GM19025 (cell line): ENCODE measurements around the gene FOXO6.

Source experiments
- ATAC-seq: cut with Tn5 transposase; IDR thresholded peaks from one replicate; pipeline ENCODE4 v1.9.1; 2021; ENCODE audit warnings: mild to moderate bottlenecking, low read depth, moderate library complexity; ENCODE audit not compliant: unreplicated experiment

The FOXO6 gene

DNA sequence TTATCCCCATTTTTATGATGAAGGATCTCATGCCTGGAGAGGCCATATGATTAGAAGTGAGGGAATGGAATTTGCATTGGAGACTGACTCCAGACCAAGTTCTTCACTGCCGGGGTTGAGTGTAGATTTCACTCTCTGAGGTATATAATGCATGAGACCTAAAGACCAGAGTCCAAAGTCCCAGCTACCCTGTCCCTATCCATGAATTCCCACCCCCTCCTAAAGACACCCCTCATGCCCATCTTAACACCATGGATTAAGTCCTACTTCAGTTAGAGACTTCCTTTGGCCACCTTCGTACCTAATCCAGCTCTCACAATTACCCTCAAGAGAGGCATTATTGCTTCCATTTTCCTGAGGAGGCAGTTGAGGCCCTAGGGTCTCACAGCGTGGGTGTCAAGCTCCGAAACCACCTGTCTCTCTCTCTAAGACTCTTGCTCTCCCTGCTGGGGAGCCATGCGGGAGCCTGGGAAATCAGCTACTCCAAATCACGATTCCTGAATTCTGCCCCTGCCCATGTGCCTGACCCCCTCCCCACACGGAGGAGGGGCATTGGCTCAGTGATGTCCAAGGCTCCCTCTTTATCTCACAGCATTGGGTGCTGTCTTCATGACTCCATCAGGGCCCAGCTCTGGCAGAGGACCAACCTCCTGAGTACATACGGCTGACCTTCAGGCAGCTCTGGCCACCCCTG, 11.7 kb upstream of the FOXO6 start:
- ATAC-seq: no peak

DNA sequence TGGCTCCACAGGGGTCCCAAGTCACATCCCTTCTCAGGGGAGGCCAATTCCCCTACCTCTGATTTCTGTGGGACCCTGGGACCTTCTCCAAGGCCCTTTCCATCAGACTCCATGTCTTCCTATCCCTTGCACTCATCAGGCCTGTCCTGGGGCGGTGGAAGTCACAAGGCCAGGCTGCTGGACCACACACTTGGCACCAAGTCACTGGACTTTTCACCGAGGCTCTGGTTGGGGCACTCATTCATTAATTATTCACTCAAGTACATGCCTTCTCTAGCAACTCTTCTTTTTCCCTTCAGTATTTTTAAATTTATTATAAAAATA, 11.2 kb upstream of the FOXO6 start:
- no peak for ATAC-seq

DNA sequence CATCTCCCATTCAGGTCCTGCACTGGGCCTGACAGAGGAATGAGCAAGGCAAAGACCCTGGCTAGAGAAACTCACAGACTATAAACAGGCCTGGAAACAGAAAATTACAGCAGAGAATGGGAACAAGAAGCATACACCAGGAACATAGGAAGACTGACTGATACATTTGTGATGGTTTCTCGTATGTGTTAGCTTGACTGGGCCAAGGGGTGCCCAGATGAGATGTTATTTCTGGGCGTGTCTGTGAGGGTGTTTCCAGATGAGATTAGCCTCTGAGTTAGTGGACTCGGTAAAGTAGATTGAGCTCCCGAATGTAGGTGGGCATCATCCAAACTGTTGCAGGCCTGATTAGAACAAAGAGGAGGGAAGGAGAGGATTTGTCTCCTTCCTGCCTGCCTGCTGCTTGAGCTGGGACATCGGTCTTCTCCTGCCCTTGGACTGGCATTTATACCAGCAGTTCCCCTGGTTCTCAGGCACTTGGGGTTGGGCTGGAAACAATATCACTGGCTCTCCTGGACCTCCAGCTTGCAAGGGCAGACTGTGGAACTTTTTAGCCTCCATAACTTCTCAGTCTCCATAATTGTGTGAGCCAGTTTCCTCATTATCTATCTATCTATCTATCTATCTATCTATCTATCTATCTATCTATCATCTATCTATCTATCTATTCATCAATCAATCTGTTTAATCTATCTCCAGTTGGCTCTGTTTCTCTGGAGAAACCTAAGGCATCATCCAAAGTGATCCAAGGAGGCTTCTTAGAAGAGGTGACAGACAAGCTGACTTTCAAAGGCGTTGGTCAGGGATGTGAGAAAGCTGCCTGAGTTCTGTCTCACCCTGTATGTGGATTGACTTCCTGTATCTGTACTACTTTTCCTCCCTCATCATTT, 9.7 kb upstream of the FOXO6 start:
- ATAC-seq: no peak

DNA sequence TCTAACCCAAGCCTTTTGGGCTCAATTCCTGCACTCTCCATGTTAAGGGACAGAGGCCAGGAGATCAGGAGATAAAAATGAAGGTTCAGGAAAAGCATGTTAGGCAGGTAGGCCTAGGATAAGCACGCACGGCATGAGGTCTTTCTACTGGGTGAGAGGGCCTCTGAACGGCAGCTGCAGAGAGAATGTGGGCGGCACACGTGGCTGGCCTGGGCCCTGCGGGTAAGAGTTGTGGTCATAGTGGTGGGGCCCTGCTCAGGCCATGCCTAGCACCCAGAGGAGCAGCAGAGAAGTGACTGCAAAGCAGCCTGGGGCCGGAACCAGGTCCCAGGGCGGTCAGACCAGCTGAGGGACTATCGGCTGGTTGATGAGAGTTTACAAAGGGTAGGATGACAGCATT, 7.5 kb upstream of the FOXO6 start:
- ATAC-seq: peak; percentile 80

DNA sequence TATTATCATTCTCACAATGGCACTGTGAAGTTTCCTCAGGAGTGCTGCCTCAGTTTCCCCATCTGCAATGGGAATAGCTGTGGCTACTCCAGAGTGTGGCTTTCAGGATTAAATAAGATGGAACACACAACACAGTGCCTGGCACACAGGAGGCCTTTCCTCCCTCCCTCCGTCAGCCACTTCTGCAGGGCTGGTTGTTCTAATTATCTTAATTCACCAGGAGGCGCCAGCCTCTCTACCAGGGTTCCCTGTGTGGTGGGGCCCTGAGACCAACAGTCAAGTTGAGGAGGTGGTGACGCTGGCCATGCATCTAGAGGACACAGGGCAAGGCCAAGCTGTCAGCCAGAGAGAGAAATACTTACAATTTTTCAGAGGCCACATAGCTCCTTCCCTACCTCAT, 6.3 kb upstream of the FOXO6 start:
- no peak for ATAC-seq

DNA sequence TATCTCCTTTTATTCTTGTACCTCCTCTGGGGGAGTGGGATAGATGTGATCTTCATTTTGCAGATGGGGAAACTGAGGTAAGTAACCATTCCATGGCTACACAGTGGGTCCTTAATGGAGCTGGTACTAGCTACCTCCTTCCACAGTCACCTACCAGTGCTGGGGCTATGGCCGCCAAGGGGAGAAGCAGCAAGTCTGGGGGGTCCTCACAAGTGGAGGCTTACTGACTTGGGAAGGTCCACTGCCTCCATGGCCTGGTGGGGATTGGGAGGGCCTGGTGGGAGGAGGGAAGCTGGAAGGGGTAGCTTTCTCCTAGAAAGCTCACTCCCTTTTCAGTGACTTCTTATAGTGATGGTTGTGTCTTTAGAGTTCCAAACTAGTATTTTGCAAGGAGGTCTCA, 5.9 kb upstream of the FOXO6 start:
- no peak for ATAC-seq

GRCh38 chr1:41355761-41356160, 5.5 kb upstream of the FOXO6 start:
- ATAC-seq: no peak

DNA sequence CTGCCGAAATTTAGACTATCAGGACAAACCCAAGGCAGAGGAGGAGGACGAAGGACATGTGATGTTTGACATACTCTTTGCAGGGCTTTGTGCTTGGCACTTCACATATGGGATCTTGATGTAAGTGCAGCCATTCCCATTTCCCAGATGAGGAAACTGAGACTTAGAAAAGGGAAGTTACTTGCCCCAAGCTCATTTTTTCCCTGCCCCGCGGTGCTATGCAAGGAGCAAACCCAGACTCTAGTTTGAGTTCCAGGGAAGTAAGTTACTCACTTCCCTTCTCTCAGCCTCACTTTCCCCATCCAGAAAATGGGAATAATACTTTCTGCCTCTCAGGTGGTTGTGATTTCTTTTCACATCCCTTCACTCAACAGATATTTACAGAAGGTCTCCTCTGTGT, 4.5 kb upstream of the FOXO6 start:
- ATAC-seq: no peak

DNA sequence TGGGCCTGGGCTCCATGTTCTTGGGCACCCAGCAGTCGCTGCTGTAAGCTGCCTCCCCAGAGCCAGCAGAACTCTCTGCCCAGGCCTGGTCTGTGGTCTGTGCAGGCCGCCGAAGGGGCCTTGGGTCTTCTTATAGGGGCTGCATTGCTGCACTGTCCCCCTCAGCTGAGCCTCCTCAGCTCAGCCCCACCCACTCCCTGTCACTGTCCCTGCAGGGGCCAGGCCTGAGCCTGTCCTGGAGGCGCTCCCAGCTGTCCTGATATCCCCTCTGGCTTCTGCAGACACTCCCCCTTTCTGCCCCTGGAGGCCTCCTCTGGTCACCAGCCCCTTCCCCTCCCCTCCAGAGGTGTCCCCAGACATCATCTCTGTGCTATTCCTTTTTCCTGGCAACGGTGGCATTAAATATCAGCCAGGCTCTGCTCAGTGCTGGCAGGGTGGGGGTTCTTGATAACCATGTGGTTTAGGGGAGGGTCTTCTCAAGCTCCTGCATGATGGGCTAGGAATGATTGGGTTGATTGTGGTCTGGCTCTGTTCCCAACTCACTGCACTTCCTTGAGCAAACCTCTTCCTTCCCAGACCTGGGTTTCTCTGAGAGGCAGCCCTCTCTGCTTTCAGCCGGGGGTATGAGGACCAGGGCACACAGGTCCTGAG, 3.7 kb upstream of the FOXO6 start:
- ATAC-seq: no peak

GRCh38 chr1:41358131-41359021, 2.9 kb upstream of the FOXO6 start:
- no peak for ATAC-seq

DNA sequence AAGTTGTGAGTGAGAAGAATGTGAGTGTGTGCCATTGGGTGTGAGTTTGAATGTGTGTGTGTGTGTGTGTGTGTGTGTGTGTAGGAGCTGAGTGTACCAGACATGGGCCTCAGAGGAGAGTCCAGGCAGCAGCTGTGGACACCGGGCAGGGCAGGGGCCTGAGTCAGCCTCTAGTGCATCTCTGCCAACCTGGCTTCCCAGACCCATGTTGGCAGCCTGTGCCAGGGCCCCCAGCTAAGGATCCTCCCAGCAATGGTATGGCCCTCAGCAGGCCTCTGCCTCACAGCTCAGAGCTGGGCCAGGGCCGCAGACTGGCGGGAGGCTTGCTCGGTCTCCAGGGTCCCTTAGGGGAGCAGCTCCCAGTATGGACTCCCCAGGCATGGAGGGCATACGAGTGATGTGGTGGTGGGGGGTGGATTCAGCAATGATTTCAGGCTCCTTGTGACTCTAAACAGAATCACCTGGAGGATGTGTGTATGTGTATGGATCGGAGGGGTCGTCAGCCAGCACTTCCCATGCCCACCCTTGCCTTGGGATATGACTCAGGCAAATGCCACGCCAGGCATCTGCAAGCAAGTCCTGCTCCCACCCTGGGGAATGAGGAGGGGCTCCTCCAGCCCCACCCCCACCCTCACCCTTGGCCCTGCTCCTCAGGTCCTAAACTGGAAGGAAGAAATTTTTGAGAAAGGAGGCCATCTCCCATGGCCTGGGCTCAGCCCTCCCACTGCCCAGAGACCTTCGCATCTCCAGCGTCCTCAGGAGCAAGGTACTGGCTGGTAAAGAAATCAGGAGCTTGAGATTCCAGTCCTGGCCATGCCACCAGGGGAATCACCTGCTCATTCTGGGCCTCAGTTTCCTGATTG, 1.8 kb upstream of the FOXO6 start:
- ATAC-seq: no peak

DNA sequence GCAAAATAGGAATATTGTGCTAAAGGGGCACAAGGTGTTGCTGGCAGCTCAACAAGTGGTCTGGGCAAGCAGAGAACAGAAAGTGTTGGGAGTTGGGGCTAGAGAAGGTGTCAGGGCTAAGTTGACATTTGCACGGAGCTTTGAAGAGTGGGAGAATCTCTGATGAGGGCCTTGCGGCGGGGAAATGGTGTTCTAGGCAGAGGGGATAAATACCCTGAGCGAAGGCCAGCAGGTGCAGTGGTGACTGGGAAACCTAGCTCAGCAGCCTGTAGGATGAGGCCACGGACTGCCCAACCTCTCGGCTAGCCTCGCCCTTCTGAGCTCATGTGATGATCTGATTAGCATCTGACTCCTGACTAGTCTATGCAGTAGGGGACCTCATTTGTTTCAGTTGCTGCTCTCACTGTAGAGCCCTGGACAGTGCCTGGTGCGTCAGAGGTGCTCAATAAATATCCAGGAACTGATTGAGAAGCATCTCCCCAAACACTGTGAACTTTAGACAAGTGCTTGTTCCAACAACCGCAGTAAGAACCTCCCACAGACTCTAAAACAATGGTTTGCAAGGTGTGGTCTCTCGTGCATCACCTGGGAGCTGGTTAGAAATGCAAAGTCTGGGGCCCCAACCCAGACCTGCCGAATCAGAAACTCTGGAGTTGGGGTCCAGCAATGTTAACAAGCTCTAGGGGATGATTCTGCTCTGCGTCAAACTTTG, 1.0 kb upstream of the FOXO6 start:
- ATAC-seq: no peak

GRCh38 chr1:41361495-41362356, 492 bp downstream of the FOXO6 start:
- ATAC-seq: peak; percentile 19

DNA sequence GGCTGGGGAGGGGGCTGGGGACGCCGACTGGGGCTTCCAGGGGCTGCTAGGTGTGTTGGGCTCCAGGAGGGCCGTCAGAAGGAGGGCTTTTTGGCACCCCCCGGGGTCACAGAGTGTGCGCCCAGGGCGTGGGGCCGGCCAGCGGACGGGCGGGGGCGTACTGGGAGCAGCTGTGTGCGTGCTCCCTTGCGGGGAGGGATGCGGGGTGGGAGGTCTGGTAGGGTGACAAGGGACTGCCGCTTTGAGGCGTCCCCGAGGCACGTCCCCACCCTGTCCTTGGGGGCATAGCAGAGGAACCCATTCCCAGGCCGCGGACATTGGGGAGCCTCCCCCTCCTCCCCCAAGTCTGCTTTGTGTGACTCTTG, 1.1 kb downstream of the FOXO6 start:
- ATAC-seq: no peak

DNA sequence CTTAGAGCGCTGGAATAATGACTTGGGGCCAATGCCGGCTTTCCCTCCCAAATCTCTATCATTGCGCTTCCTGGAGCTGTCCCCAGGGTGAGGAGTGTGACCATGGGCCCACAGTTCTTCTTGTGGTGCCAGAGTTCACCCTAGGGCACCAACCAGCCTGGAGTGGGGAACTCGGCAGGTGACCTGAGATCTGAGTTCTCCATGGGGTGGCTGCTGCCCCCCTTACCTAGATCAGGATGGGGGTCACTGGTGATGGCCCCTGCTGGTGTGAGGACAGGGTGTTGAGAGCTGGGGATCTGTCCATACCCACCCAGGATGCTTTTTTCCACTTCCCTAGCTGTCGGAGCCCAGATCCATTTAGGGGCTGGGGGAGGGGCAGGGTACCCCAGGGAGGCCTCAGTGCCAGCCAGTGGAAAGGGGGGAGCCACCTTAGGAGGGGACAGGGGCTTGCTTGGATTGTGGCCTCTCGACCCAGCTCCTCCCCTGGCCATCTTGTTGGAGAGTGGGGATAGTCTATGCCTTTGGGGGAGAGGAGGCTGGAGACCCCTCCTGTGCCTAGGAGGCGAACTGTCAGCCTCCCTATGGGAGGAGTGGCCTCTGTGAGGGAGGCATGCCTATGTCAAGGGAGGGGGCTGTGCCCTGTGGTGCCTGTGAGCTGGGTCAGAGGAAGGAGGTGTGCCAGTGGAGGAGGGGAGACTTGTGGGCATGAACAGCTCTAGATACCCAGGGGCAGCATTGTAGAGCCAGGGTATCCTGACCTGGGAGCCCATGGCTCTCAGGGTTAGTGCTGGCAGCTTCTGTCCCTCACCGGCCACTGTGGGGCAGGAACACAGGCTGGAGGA, 1.7 kb downstream of the FOXO6 start:
- no peak for ATAC-seq

GRCh38 chr1:41363591-41364320, 2.5 kb downstream of the FOXO6 start:
- ATAC-seq: no peak
